ENCODE measurements around the gene S100A13.

S100A13 gene

DNA sequence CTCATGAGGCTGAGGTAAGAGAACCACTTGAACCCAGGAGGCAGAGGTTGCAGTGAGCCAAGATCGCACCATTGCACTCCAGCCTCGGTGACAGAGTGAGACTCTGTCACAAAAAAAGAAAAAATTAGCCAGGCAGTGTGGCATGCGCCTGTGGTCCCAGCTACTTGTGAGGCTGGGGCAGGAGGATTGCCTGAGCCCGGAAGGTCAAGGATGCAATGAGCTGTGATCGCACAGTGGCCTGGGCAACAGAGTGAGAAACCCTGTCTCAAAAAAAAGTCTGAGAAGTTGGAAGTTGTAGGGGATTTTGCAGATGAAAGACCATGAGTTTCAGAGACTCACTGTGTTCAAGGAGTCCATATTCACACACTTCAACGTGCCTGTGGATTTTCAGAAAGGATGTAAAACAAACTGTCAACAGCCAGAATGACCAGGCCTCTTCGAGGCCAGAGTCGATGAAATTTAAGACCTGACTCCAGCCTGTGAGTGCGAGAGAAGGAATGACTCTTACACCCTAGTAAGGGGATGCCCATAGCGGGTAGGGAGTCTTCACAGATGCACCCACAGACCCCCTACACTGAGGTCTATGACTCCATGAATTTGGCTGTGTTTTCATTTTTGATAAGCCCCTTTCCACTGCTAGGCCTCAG is 2.2 kb downstream of the S100A13 start:
- no peak for DNase-seq

DNA sequence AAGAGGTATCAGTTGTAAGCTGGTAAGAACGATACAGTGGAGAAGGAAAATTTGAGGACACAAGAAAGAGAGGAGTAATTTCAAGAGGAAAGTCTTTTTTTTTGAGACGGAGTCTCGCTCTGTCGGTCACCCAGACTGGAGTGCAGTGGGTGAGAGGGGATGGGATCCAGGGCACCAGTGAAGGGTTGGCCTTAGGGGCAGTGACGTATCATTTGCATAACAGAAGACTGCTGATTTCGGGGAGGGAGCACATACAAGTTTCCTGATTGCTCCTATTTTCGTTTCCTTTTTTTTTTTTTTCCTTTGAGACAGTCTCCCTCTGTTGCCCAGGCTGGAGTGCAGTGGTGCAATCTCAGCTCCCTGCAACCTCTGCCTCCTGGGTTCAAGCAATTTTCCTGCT is 4.2 kb downstream of the S100A13 start:
- DNase-seq = no peak

DNA sequence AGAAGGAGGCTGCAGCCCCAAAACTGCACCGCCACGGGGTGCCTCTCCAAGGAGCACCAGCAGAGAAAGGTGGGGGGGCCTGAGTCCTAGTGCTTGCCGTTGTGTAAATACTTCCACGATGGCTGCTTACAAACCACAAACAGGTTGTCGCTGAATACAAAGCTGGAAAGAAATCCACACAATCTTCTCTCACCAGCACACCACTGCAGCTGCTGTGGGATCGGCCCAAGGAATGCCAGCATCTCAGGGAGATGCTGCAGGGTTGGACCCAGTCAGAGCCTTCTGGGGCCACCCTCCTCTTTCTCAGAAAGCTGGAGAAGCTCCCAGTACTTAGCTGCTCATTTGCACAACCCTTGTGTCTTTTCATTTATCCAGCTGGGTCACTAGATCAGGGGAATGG is 8.1 kb downstream of the S100A13 start:
- DNase-seq = no peak

DNA sequence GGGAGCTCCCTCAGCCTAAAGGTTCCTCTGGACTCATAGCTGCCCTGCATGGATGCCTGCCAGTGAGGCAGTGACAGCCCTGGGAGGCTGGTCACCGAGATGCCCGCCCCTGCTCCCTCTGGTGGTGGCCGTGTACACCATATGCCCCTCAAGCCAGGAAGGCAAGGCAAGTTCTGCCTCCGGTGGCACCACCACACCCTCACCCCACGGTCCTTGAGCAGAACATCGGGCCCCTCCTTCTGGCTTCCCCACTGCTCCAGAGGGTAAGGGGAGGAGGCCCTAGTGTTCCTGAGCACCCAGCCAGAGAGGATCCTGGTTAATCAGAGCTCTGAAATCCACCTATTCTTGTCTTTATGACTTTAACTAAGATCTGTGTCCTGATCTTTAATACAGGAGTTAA is 9.6 kb downstream of the S100A13 start:
- DNase-seq = peak; percentile 87

DNA sequence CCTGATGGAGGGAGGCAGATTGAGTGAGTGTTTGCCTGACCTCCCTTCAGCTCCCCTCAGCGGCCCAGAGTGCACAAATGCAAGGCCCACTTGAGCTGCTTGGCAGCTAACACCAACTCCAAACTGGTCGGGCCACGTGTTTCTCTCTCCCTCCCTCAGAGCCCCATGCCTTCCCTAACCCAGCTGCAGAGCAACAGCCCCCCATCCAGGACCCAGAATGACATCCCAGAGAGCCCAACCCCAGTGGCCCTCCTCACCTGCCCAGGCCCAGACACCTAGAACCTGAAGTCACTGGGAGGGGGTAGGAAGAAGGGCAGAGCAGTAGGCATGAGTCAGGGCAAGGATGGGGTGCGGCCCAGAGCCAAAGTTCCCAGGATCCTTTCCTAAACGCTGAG is 10.4 kb downstream of the S100A13 start:
- DNase-seq = no peak

DNA sequence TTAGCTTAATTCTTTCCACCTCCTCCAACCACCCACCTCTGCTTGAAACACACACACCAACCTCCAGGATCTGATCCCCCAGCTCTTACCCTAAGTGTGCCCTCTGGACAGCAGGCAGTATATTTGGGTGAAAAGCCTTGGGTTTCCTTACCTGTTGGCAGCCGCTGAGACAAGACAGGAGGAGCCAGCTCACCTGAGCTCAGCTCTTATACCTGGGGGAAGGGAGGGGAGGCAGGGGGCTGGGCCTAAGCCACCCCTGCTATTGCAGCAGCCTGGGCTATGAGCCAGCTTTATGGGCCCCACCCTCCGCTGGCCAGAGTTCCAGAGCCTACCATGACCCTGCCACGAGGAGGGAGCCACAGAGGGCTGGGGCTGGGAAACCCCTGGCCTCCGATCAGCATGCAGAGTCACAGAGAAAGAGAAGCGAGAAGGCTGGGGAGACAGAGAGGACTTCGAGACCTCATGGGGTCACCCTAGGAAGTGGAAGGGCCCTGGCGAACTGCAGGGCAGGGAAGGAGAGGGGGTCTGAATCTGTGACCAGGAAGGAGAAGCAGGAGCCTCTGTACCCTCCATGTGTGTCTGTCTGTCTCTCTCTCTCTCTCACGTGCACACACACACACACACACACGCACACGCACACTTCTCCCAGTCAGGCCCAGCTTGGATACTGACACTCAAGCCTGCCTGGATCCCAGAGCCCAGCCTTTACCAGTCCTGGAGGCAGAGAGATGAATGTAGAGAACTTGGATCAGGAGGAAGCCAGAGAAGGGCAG is 11.0 kb downstream of the S100A13 start, which contains the start of gene S100A14:
S100A14 (minus strand) TSS at position 182 of the 773 bp plus-strand sequence. CDS start 467 bp downstream, outside the sequence.
- no peak for DNase-seq

DNA sequence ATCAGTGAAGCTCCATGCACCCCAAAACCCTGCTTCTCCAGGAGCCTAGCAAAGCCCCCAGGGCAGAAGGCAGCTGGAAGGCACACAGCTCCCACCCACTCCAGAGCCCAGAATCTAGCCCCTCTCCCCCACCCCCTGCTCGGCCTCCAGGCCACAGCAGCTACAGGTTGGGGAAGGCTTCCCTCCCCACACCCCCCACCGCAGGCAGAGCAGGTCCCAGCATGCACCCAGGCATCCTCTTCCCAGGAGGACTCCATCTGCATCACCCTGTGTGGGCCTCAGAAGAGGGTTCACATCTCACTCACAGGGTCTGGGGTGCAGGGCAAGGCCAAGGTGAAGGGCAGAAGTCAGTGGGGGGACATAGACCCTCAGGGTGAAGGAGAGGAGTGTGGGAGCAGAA is 11.9 kb downstream of the S100A13 start:
- no peak for DNase-seq

DNA sequence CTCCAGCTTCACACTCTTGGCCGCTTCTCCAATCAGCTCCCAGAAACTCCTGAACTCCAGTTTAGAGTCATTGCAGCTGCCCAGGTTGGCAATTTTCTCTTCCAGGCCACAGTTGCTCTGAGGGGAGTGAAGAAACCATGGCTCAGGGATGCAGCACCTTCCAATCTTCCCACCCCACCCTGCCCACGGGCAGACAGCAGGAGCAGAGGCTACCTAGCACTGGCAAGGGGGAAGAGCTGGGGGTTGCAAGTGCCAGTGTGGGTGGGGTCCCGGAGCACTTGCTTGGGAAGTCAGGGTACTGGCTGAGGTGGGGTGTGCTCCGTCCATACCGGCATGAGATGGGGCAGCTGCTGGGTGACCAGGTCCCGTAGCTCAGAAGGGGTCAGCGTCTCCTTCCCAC is 12.4 kb downstream of the S100A13 start:
- no peak for DNase-seq

DNA sequence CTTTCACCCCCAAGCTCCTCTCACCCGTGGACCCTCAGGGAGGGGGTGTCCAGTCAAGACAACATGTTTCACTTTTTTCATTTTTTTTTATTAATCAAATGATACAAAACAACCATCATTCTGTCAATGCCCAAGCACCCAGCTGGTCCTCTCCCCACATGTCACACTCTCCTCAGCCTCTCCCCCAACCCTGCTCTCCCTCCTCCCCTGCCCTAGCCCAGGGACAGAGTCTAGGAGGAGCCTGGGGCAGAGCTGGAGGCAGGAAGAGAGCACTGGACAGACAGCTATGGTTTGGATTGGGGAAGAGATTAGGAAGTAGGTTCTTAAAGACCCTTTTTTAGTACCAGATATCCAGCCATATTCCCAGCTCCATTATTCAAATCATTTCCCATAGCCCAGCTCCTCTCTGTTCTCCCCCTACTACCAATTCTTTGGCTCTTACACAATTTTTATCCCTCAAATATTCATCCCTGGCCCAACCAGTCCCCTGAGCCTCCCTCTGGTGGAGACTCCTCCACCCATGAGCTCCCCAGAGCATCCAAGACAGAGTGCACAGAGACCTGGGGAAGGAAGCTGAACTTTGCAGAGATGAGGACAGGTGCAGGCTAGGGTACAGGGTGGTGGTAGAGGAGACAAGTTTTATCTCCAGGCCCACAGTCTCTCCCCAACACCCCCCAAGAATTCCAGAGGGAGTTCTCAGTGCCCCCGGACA is 13.0 kb downstream of the S100A13 start:
- no peak for DNase-seq

DNA sequence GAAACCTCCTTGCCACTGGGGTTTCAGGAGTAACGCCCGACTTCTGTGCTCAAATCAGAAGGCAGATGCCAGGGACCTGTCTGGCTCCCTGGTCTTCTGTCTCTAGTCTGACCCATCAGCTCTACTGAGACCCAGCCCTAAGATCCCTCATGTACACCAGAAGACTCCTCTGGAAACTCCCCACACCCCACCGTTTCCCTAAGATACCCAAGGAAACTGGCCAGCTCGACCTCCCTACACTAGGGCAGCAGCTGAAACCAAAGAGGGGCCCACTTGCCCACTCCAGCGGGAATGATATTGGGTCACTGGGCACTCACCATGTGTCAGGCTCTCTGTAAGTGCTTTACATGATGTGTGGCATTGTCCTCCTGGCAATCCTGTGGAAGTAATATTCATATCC is 13.9 kb downstream of the S100A13 start:
- DNase-seq = no peak

DNA sequence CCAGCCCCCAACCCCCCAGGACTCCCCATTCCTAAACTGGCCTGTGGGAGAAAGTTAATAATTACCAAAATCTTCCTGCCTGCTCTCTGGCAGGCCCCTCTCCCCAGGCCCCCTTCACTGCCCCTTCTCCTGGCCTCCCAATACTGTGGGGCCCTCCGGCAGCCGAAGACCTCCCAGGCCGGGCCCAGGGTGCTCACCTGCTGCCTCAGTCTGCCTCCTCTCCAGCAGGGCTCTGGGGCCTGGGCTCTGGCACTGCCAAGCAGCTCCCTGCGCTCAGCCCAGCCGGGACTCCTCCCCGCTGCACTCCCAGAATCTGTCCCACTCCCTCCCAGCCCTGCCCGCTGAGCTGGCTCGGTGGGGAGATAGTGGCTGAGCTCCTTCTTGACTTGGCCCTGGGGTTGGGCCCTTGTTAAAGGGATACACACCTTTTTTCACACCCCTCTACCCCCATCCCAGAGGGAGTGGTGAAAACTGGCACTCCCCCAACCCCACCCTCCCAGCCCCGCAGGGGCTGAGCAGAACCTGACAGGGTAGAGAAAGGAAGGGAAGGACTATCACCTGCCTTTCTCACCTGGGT is 14.5 kb downstream of the S100A13 start, which contains the start of gene S100A16:
S100A16 (minus strand) TSS at position 383 of the 577 bp plus-strand sequence. CDS start 4,986 bp downstream, outside the sequence.
- peak; percentile 76 for DNase-seq

DNA sequence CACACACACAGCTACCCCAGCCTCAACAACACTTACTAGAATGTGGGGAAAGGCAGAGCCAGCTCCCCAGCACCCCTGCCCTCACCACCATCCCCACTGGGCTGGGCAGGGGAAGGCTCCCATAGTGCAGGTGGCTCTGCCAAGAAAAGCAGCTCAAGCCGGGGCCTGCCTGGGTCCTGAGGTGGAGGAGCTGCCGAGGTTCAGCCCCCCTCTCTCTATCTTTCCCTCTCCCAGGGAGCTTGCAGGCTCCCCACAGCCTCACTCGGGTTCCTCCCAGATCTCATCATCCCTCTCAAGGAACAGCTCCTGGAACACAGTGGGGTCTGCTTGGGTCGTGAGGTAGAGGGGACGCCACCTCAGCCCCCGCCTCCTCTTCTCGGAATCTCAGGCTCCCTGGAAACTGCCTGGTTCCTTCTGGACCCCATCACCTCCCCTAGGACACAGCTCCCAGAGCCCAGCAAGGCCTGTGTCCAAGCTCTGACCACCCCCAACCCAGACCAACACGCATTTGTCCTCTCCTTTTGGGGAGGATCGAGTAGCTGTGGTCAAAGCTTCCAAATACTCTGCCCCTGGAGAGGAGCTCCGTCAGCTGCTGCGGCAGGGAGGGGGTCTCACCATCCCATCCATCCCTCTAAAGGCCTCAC is 15.1 kb downstream of the S100A13 start:
- DNase-seq = no peak

DNA sequence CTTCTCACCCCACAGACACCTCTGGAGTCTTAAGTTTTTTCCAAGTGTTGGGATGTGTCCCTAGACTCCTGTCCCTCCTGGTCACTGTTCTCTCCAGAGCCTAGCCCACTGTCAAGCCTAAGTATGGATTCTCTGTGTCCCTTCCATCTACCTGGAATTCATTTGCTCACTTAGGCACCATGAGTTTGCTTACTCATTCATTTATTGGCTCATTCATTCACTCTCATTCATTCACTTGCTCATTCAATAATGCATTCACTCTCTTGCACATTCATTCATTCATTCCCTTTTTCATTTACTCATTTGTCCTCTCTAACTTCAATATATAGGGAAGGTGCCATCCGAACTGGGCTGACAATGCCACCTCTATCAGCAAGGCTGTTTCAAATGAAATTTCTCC is 15.9 kb downstream of the S100A13 start:
- DNase-seq = no peak

DNA sequence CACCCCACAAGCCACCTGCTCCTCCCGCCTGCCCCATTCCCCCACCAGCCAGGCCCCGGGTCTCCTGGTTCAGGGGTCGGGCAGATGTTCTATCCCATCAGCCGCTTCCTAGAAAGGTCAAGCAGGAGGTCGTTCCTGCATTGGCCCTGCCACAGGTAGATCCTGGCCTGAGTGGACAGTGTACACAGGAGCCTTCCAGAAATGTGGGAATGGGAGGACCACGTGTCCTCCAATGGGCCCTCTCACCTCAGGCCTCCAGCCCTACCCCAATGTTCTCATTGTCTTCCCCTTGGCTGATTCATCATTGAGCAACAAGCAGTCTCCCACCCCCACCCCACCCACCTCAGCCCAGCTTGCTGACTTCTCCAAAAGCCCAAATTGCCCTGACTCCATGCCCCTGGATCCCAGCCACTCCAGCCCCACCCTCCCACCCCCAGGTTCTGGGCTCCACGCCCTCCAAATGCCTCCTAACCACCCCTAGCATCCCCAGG is 16.4 kb downstream of the S100A13 start:
- no peak for DNase-seq

DNA sequence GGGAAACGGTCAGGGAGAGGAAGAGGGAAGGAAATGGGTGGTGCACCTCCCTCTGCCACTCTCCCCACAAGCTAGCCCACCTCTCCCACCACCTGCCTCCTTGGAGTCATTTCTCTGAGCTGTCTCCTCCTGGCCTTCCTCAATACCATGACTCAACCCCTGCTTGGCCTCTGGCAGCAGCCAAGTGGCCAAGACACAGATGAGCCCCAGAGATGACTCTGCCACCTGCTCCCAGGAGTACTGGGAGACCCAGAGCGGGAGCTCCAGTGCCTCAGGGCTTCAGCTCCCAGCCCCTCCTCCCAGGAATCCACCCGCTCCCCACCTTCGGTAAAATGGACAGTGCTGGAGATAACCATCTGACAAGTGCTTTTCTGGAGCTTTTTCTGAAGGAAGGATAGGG is 17.0 kb downstream of the S100A13 start:
- no peak for DNase-seq

DNA sequence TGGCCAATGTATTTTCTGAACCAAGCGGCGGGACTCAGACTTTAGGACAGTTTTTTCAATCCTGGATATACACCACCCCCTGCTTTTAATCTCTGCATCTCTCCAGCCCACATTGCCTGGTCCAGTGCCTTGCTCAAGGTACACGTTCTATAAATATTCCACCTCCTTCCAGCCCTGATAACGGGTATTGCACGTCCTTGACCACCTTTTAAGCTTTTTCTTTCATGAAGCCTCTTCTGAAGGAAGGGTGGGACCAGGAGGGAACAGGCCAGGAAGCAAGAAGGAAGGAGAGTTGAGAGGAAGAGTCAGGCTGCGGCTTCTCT is 17.8 kb downstream of the S100A13 start:
- DNase-seq = no peak

DNA sequence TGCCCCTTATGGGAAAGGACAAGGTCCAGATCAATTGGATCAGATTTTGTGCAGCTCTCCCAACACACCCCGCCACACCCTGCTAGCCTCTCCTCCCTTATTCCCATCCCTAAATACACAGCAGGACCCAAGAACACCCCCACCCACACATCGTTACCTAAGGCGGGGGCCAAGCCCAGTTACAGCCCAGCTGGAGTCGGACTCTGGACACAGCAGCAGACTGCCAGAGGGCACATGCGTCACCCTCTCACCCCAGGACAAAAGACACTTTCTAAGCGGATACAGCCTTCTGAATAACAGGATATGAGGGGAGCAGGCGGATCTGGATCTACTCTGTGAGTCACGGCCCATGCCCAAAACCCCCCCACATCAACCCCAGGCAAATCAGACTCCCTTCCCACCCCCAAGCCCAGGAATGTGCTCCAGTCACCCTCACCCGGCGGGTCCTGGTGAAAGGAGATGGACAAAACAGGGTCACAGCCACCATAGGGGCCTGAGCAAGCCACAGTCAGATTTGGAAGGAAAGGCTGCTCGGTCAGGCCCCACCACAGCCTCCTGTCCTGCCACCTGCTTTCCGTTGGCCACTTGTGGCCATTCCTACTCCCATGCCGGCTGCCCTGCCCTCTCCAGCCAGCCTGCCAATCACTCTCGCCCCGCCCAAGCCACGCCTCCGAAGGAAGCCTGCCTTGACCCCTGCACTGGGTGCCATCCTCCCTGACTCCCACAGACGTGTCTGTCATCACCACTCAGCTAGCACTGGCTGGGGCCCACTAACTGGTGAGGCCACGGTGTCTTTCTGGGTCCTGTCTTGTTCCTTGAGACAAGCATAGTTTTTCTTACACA is 18.3 kb downstream of the S100A13 start:
- DNase-seq = no peak

DNA sequence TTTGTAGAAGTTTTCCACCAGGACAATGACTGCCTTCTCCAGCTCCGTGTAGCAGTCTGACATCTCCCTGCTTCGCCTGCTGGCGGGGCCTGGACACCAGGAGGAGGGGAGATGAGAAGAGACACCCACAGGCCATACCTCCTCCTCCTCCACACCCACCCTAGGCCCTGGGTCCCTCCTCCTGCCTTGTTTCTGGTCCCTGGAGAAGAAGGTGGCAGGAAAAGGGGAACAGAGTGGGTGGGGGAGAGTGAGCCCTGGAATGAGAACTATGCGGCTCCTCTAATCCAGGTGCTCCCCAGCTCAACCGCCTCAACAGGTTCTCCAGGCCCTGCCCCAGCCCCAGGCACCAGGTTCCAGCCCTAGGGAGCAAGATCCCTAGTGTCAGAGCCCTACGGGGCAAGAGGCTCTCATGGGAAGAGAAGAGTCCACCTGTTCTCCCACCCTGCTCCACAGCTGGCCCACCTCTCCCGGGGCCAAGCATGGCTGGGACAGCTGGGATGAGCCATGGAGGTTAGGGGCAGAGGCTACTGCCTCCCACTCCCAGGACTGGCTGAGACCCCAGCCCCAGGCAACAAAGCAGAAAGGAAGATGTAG is 19.1 kb downstream of the S100A13 start:
- no peak for DNase-seq

DNA sequence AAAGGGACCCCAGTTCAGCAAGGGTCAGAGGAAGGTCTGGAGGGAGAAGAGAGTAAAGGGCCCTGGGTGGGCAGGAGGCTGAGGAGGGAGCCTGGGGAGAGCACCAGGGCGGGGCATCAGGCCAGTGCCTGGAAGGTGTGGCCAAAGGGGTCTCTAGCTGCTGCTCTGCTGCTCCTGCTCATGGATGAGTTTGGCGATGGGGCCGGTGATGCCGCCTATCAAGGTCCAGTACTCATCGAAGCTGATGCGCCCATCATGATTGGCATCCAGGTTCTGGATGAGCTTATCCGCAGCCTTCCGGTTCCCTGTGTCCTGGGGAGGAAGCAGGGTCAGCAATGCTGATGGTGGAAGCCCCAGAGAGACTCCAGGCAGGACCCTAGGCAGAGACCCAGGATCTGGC is 19.9 kb downstream of the S100A13 start:
- no peak for DNase-seq

DNA sequence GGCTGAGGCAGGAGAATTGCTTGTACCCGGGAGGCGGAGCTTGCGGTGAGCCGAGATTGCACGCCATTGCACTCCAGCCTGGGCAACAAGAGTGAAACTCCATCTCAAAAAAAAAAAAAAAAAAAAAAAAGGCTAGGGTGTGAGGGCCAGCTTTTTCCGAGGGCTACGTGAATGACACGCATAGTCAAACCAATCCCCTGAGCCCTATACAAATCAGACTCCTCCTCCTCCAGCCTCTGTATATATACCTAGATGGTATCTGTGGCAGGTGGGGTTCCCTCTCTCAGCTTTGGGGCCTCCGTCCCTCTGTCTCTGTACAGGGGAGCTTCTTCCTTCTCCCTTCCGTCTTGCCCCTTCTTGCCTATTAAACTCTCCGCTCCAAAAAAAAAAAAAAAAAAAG is 21.1 kb downstream of the S100A13 start:
- no peak for DNase-seq

DNA sequence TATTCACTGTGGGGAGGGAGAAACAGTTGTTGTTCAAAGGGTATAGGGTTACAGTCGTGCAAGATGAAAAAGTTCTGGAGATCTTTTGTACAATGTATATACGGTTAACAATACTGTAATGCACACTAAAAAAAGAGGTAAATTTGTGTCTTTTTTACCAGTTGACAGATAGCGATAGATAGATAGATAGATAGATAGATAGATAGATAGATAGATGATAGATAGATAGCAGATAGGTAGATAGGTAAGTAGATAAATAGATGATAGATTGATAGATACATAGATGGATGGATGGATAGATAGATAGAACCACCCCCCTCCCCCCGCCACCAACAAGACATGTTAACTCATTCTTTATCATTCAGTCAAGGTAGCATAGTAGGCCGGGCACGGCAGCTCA is 24.6 kb downstream of the S100A13 start:
- DNase-seq = no peak

DNA sequence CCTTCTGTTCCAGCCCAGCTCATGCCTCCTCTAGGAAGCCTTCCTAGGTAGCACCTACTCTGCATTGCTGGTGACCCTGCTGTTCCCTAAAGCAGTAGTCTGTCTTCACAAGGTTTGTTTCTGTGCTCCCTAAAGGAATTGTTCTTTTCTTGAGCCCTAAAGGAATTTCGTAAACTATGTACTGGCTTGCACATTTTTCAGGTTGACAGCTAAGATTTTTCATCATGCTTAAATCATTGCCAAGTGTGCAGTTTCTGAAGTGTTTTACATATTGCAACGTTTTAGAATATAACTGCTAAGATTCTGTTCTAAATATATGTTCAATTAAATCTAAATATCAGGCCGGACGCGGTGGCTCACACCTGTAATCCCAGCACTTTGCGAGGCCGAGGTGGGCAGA is 27.5 kb downstream of the S100A13 start:
- no peak for DNase-seq

All from femur (tissue), 1 donor.